SK-N-SH treated with all-trans-retinoic acid at 6 μM for 48 hours (cell line): Measurements from ENCODE around the gene ACTN1.

Experiments used
- ATAC-seq: fragments of 200-7000 bp; cut with Tn5 transposase; 3 replicates; pipeline ENCODE4 v1.9.1; 2020; ENCODE audit warnings: mild to moderate bottlenecking, moderate library complexity
- ARNTL ChIP-seq: fragments of 450-650 bp; formaldehyde crosslinking; IDR thresholded peaks from 2 replicates; pipeline ENCODE4 v1.5.0; 2020; ENCODE audit warnings: low read depth, mild to moderate bottlenecking, moderate library complexity, borderline replicate concordance
- BACH2 ChIP-seq: fragments of 250-450 bp; sonication (Bioruptor Pico); IDR thresholded peaks from 2 replicates; pipeline ENCODE4 v1.9.0; 2021; ENCODE audit warnings: mild to moderate bottlenecking, borderline replicate concordance
- CSDC2 ChIP-seq: fragments of 250-450 bp; sonication (Bioruptor Pico); IDR thresholded peaks from 2 replicates; pipeline ENCODE4 v1.5.0; 2020; ENCODE audit warnings: mild to moderate bottlenecking, moderate library complexity
- CSRNP3 ChIP-seq: fragments of 250-450 bp; sonication (Bioruptor Pico); IDR thresholded peaks from 2 replicates; pipeline ENCODE4 v1.5.1; 2021; ENCODE audit warnings: mild to moderate bottlenecking, moderate library complexity
- ESRRG ChIP-seq: fragments of 250-450 bp; sonication (Bioruptor Pico); IDR thresholded peaks from 2 replicates; pipeline ENCODE4 v1.6.1; 2021; ENCODE audit warnings: mild to moderate bottlenecking
- GLIS3 ChIP-seq: fragments of 250-450 bp; sonication (Bioruptor Pico); IDR thresholded peaks from 2 replicates; pipeline ENCODE4 v1.5.0; 2020; ENCODE audit warnings: mild to moderate bottlenecking, moderate library complexity
- ISL1 ChIP-seq: fragments of 250-450 bp; sonication (Bioruptor Pico); IDR thresholded peaks from 2 replicates; pipeline ENCODE4 v2.1.2; 2022; ENCODE audit warnings: mild to moderate bottlenecking, moderate library complexity
- OSR1 ChIP-seq: fragments of 250-450 bp; sonication (Bioruptor Pico); IDR thresholded peaks from 2 replicates; pipeline ENCODE4 v1.8.0; 2022; ENCODE audit warnings: moderate library complexity, mild to moderate bottlenecking, inconsistent platforms
- PPARA ChIP-seq: fragments of 250-450 bp; sonication (Bioruptor Pico); IDR thresholded peaks from 2 replicates; pipeline ENCODE4 v1.5.0; 2020; ENCODE audit warnings: mild to moderate bottlenecking, borderline replicate concordance
- RARB ChIP-seq: fragments of 250-450 bp; sonication (Bioruptor Pico); IDR thresholded peaks from 2 replicates; pipeline ENCODE4 v1.8.0; 2021; ENCODE audit warnings: mild to moderate bottlenecking, moderate library complexity
- SNAI2 ChIP-seq: fragments of 250-450 bp; sonication (Bioruptor Pico); IDR thresholded peaks from 2 replicates; pipeline ENCODE4 v1.5.0; 2020; ENCODE audit warnings: mild to moderate bottlenecking, moderate library complexity
- TCF4 ChIP-seq: fragments of 250-450 bp; sonication (Bioruptor Pico); IDR thresholded peaks from 2 replicates; pipeline ENCODE4 v1.8.0; 2021; ENCODE audit warnings: mild to moderate bottlenecking, moderate library complexity, borderline replicate concordance
- TOX ChIP-seq: fragments of 250-450 bp; sonication (Bioruptor Pico); IDR thresholded peaks from 2 replicates; pipeline ENCODE4 v1.8.0; 2021; ENCODE audit warnings: mild to moderate bottlenecking, moderate library complexity, borderline replicate concordance
- TSHZ2 ChIP-seq: fragments of 250-450 bp; sonication (Bioruptor Pico); IDR thresholded peaks from 2 replicates; pipeline ENCODE4 v1.5.0; 2020; ENCODE audit warnings: mild to moderate bottlenecking, moderate library complexity
- ZC3H10 ChIP-seq: fragments of 250-450 bp; sonication (Bioruptor Pico); IDR thresholded peaks from 2 replicates; pipeline ENCODE4 v1.5.1; 2021; ENCODE audit warnings: mild to moderate bottlenecking, moderate library complexity
- ZFP3 ChIP-seq: fragments of 250-450 bp; sonication (Bioruptor Pico); IDR thresholded peaks from 2 replicates; pipeline ENCODE4 v1.5.0; 2020; ENCODE audit warnings: mild to moderate bottlenecking, moderate library complexity
- ZFP30 ChIP-seq: fragments of 450-650 bp; formaldehyde crosslinking; IDR thresholded peaks from 2 replicates; pipeline ENCODE4 v1.5.0; 2022; ENCODE audit warnings: mild to moderate bottlenecking, moderate library complexity
- ZNF565 ChIP-seq: fragments of 450-650 bp; formaldehyde crosslinking; conservative IDR thresholded peaks from 2 replicates; pipeline ENCODE4 v1.5.0; 2020; ENCODE audit warnings: low read depth, mild to moderate bottlenecking, moderate library complexity
- ZNF70 ChIP-seq: fragments of 450-650 bp; formaldehyde crosslinking; IDR thresholded peaks from 2 replicates; pipeline ENCODE4 v1.5.0; 2020; ENCODE audit warnings: mild to moderate bottlenecking, moderate library complexity
- ZNF8 ChIP-seq: fragments of 450-650 bp; formaldehyde crosslinking; IDR thresholded peaks from 2 replicates; pipeline ENCODE4 v1.5.0; 2020; ENCODE audit warnings: mild to moderate bottlenecking, moderate library complexity
- TF ChIP-seq, protein P1 (sequence below): fragments of 250-450 bp; sonication (Bioruptor Pico); IDR thresholded peaks from 2 replicates; pipeline ENCODE4 v1.8.0; 2020; ENCODE audit warnings: mild to moderate bottlenecking, moderate library complexity, borderline replicate concordance
- TF ChIP-seq, protein P2 (sequence below): fragments of 250-450 bp; sonication (Bioruptor Pico); IDR thresholded peaks from 2 replicates; pipeline ENCODE4 v1.8.0; 2021; ENCODE audit warnings: low read depth, mild to moderate bottlenecking, moderate library complexity, borderline replicate concordance
- TF ChIP-seq, protein P3 (sequence below): fragments of 250-450 bp; sonication (Bioruptor Pico); IDR thresholded peaks from 2 replicates; pipeline ENCODE4 v1.5.1; 2020; ENCODE audit warnings: low read depth, mild to moderate bottlenecking, moderate library complexity

Gene ACTN1

GRCh38 chr14:68945585-68946488, 33.3 kb downstream of the ACTN1 start:
- no peak for ATAC-seq
- no peak for TF ChIP-seq GLIS3 (CRISPR knock-in tag)
- no peak for TF ChIP-seq CSRNP3
- TF ChIP-seq, protein P1, sequence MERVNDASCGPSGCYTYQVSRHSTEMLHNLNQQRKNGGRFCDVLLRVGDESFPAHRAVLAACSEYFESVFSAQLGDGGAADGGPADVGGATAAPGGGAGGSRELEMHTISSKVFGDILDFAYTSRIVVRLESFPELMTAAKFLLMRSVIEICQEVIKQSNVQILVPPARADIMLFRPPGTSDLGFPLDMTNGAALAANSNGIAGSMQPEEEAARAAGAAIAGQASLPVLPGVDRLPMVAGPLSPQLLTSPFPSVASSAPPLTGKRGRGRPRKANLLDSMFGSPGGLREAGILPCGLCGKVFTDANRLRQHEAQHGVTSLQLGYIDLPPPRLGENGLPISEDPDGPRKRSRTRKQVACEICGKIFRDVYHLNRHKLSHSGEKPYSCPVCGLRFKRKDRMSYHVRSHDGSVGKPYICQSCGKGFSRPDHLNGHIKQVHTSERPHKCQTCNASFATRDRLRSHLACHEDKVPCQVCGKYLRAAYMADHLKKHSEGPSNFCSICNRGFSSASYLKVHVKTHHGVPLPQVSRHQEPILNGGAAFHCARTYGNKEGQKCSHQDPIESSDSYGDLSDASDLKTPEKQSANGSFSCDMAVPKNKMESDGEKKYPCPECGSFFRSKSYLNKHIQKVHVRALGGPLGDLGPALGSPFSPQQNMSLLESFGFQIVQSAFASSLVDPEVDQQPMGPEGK (CRISPR knock-in tag): no peak
- no peak for TF ChIP-seq RARB
- TF ChIP-seq ZFP30 (CRISPR knock-in tag): no peak
- no peak for TF ChIP-seq ZFP3 (CRISPR knock-in tag)
- no peak for TF ChIP-seq ESRRG (CRISPR knock-in tag)
- TF ChIP-seq ZNF8 (CRISPR knock-in tag): no peak
- no peak for TF ChIP-seq ISL1 (CRISPR knock-in tag)
- no peak for TF ChIP-seq PPARA (CRISPR knock-in tag)
- no peak for TF ChIP-seq OSR1 (CRISPR knock-in tag)
- TF ChIP-seq ZC3H10 (CRISPR knock-in tag): no peak
- TF ChIP-seq, protein P2, sequence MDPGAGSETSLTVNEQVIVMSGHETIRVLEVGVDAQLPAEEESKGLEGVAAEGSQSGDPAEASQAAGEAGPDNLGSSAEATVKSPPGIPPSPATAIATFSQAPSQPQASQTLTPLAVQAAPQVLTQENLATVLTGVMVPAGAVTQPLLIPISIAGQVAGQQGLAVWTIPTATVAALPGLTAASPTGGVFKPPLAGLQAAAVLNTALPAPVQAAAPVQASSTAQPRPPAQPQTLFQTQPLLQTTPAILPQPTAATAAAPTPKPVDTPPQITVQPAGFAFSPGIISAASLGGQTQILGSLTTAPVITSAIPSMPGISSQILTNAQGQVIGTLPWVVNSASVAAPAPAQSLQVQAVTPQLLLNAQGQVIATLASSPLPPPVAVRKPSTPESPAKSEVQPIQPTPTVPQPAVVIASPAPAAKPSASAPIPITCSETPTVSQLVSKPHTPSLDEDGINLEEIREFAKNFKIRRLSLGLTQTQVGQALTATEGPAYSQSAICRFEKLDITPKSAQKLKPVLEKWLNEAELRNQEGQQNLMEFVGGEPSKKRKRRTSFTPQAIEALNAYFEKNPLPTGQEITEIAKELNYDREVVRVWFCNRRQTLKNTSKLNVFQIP (CRISPR knock-in tag): no peak
- no peak for TF ChIP-seq ZNF70 (CRISPR knock-in tag)
- TF ChIP-seq ARNTL (CRISPR knock-in tag): no peak
- TF ChIP-seq TCF4 (CRISPR knock-in tag): no peak
- TF ChIP-seq, protein P3, sequence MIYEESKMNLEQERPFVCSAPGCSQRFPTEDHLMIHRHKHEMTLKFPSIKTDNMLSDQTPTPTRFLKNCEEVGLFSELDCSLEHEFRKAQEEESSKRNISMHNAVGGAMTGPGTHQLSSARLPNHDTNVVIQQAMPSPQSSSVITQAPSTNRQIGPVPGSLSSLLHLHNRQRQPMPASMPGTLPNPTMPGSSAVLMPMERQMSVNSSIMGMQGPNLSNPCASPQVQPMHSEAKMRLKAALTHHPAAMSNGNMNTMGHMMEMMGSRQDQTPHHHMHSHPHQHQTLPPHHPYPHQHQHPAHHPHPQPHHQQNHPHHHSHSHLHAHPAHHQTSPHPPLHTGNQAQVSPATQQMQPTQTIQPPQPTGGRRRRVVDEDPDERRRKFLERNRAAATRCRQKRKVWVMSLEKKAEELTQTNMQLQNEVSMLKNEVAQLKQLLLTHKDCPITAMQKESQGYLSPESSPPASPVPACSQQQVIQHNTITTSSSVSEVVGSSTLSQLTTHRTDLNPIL (CRISPR knock-in tag): no peak
- no peak for TF ChIP-seq TOX (CRISPR knock-in tag)
- no peak for TF ChIP-seq ZNF565 (CRISPR knock-in tag)
- TF ChIP-seq CSDC2 (CRISPR knock-in tag): no peak

DNA sequence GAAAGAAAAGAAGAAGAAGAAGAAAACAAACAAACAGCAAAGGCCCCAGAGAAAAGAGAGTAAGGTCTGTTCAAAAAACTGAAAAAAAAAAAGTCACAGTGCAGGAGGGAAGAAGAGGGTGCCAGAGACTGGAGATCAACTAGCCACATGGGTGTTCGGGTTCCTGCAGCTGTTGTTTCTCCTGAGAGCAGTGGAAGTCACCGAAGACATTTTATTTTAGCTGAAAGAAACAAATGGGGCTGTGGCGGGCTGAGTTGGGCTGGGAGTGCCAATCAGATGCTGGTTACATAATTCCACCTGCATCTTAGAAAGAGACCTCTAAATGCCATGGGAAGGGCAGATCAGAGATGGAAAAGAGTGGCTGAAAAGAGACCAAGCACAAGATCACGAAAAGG, 33.9 kb downstream of the ACTN1 start:
- TF ChIP-seq SNAI2 (no peak), TSHZ2 (CRISPR knock-in tag) (no peak), BACH2 (CRISPR knock-in tag) (no peak), ZFP30 (CRISPR knock-in tag) (no peak), GLIS3 (CRISPR knock-in tag) (no peak), CSDC2 (CRISPR knock-in tag) (no peak), ARNTL (CRISPR knock-in tag) (no peak), ZC3H10 (CRISPR knock-in tag) (no peak), ZNF565 (CRISPR knock-in tag) (no peak), RARB (no peak), ESRRG (CRISPR knock-in tag) (no peak), ZFP3 (CRISPR knock-in tag) (no peak), CSRNP3 (no peak), OSR1 (CRISPR knock-in tag) (no peak), TOX (CRISPR knock-in tag) (no peak), ZNF70 (CRISPR knock-in tag) (no peak), PPARA (CRISPR knock-in tag) (no peak)
- TF ChIP-seq, protein P1 (CRISPR knock-in tag): no peak
- ATAC-seq: no peak
